PC-9 (cell line): Measurements from ENCODE around the gene TBC1D5.

Source experiments
- CTCF ChIP-seq: fragments of 200-600 bp; sonication (generic); conservative IDR thresholded peaks from 2 replicates; pipeline ENCODE4 v1.6.1; 2017; ENCODE audit warnings: mixed run types, antibody characterized with exemption, mild to moderate bottlenecking, moderate library complexity
- EZH2 ChIP-seq: fragments of 200-600 bp; sonication (generic); IDR thresholded peaks from 2 replicates; pipeline ENCODE4 v1.8.0; 2017; ENCODE audit warnings: antibody characterized with exemption, low read depth

GRCh38 chr3:17592956-17593355, 149.5 kb downstream of the TBC1D5 start:
- no peak for TF ChIP-seq CTCF
- TF ChIP-seq EZH2, result no peak
